H9 (cell line): ENCODE measurements around the gene ARPC4. TPM values are rescaled to one million over a fixed set of nuclear protein-coding genes. Genes with fewer than 3 reads are reported as not detected.

Experiments used
- DNase-seq: peaks from one replicate; pipeline ENCODE4 v3.0.0-alpha.2; 2017
- H2AFZ ChIP-seq: one replicate; pipeline ENCODE4 v1.6.1; 2013; ENCODE audit warnings: mild to moderate bottlenecking, low read length, control low read depth, moderate library complexity
- H2AK5ac ChIP-seq: 2 replicates; pipeline ENCODE4 v1.6.1; 2013; ENCODE audit warnings: low read length, control low read depth, mixed read lengths; ENCODE audit not compliant: insufficient read length
- H2BK120ac ChIP-seq: one replicate; pipeline ENCODE4 v1.6.1; 2013; ENCODE audit warnings: low read depth, mild to moderate bottlenecking, low read length, control low read depth, inconsistent platforms; ENCODE audit not compliant: poor library complexity, severe bottlenecking
- H2BK12ac ChIP-seq: 2 replicates; pipeline ENCODE4 v1.6.1; 2013; ENCODE audit warnings: low read length, control low read depth, mixed read lengths, low read depth; ENCODE audit not compliant: insufficient read length
- H2BK15ac ChIP-seq: 2 replicates; pipeline ENCODE4 v1.6.1; 2013; ENCODE audit warnings: low read depth, low read length, control low read depth
- H2BK20ac ChIP-seq: one replicate; pipeline ENCODE4 v1.6.1; 2013; ENCODE audit warnings: low read depth, mild to moderate bottlenecking, low read length, control low read depth, inconsistent platforms; ENCODE audit not compliant: poor library complexity, severe bottlenecking
- H2BK5ac ChIP-seq: 2 replicates; pipeline ENCODE4 v1.6.1; 2013; ENCODE audit warnings: low read length, control low read depth, mixed read lengths; ENCODE audit not compliant: insufficient read length
- H3K14ac ChIP-seq: 2 replicates; pipeline ENCODE4 v1.6.1; 2013; ENCODE audit warnings: low read length, control low read depth; ENCODE audit not compliant: insufficient read depth
- H3K18ac ChIP-seq: 2 replicates; pipeline ENCODE4 v1.6.1; 2013; ENCODE audit warnings: low read depth, mild to moderate bottlenecking, mixed read lengths, low read length, control low read depth; ENCODE audit not compliant: insufficient read length
- H3K23ac ChIP-seq: 2 replicates; pipeline ENCODE4 v1.6.1; 2013; ENCODE audit warnings: low read length, control low read depth, mixed read lengths, low read depth; ENCODE audit not compliant: insufficient read length
- H3K23me2 ChIP-seq: 2 replicates; pipeline ENCODE4 v1.6.1; 2013; ENCODE audit warnings: low read depth, mild to moderate bottlenecking, mixed read lengths, low read length, control low read depth; ENCODE audit not compliant: insufficient read length, poor library complexity, severe bottlenecking
- H3K27ac ChIP-seq: 2 replicates; pipeline ENCODE4 v1.5.1; 2013; ENCODE audit warnings: low read length, control low read depth, mixed read lengths, low read depth; ENCODE audit not compliant: insufficient read length
- H3K27me3 ChIP-seq: 2 replicates; pipeline ENCODE4 v1.6.1; 2013; ENCODE audit warnings: low read length, control low read depth, inconsistent platforms; ENCODE audit not compliant: insufficient read depth
- H3K4ac ChIP-seq: 2 replicates; pipeline ENCODE4 v1.6.1; 2013; ENCODE audit warnings: low read depth, mild to moderate bottlenecking, control low read depth, inconsistent platforms, low read length, moderate library complexity
- H3K4me1 ChIP-seq: 2 replicates; pipeline ENCODE4 v1.6.1; 2013; ENCODE audit warnings: low read length, control low read depth, inconsistent platforms; ENCODE audit not compliant: insufficient read depth
- H3K4me2 ChIP-seq: 2 replicates; pipeline ENCODE4 v1.6.1; 2013; ENCODE audit warnings: low read length, control low read depth, mixed read lengths; ENCODE audit not compliant: insufficient read length, insufficient read depth
- H3K56ac ChIP-seq: 2 replicates; pipeline ENCODE4 v1.6.1; 2013; ENCODE audit warnings: low read depth, mild to moderate bottlenecking, mixed read lengths, low read length, control low read depth; ENCODE audit not compliant: insufficient read length
- H3K79me1 ChIP-seq: 2 replicates; pipeline ENCODE4 v1.6.1; 2013; ENCODE audit warnings: low read depth, mild to moderate bottlenecking, moderate library complexity, low read length, control low read depth, inconsistent platforms; ENCODE audit not compliant: insufficient read depth, poor library complexity, severe bottlenecking
- H3K79me2 ChIP-seq: 2 replicates; pipeline ENCODE4 v1.6.1; 2013; ENCODE audit warnings: low read length, control low read depth, inconsistent platforms; ENCODE audit not compliant: insufficient read depth
- H3K9ac ChIP-seq: 2 replicates; pipeline ENCODE4 v1.6.1; 2013; ENCODE audit warnings: low read length, control low read depth, mixed read lengths; ENCODE audit not compliant: insufficient read length; ENCODE audit errors: extremely low read depth
- H3K9me3 ChIP-seq: one replicate; pipeline ENCODE4 v1.6.1; 2013; ENCODE audit warnings: low read depth, low read length, inconsistent platforms; ENCODE audit not compliant: control insufficient read depth
- H3T11ph ChIP-seq: one replicate; pipeline ENCODE4 v1.6.1; 2013; ENCODE audit warnings: mild to moderate bottlenecking, low read length, control low read depth, inconsistent platforms
- H4K20me1 ChIP-seq: one replicate; pipeline ENCODE4 v1.6.1; 2013; ENCODE audit not compliant: control insufficient read depth, insufficient read length, insufficient read depth
- H4K5ac ChIP-seq: 2 replicates; pipeline ENCODE4 v1.6.1; 2013; ENCODE audit warnings: low read depth, mild to moderate bottlenecking, mixed read lengths, low read length, control low read depth; ENCODE audit not compliant: insufficient read length
- H4K8ac ChIP-seq: replicated peaks from 2 replicates; pipeline ENCODE4 v1.6.1; 2013; ENCODE audit warnings: low read length, control low read depth, mixed read lengths, low read depth; ENCODE audit not compliant: insufficient read length
- H4K91ac ChIP-seq: 2 replicates; pipeline ENCODE4 v1.6.1; 2013; ENCODE audit warnings: low read depth, mild to moderate bottlenecking, moderate library complexity, mixed read lengths, low read length, control low read depth; ENCODE audit not compliant: insufficient read length
- H3K27ac Mint-ChIP-seq, 3 experiments: 2 replicates in 2 of 3; 3 replicates in 1 of 3; pipeline ENCODE4 v1.8.0; 2020 to 2021; ENCODE audit warnings: mixed read lengths in 3 of 3, mild to moderate bottlenecking in 1 of 3, moderate library complexity in 1 of 3
- H3K27me3 Mint-ChIP-seq: 2 replicates; pipeline ENCODE4 v1.8.0; 2021; ENCODE audit warnings: low read depth, mild to moderate bottlenecking, moderate library complexity, mixed read lengths
- H3K36me3 Mint-ChIP-seq, 3 experiments: 2 replicates in 2 of 3; 3 replicates in 1 of 3; pipeline ENCODE4 v1.8.0; 2020 to 2021; ENCODE audit warnings: low read depth in 3 of 3, mixed read lengths in 3 of 3; ENCODE audit not compliant: insufficient read depth in 1 of 3
- H3K4me1 Mint-ChIP-seq, 2 experiments: 2 replicates each; pipeline ENCODE4 v1.8.0; 2020; ENCODE audit warnings: mixed read lengths in 2 of 2
- H3K4me3 Mint-ChIP-seq, 2 experiments: 2 replicates in 1 of 2; 3 replicates in 1 of 2; pipeline ENCODE4 v1.8.0; 2020 to 2021; ENCODE audit warnings: mild to moderate bottlenecking in 2 of 2, mixed read lengths in 2 of 2, moderate library complexity in 1 of 2
- H3K9me3 Mint-ChIP-seq, 2 experiments: 2 replicates in 1 of 2; 3 replicates in 1 of 2; pipeline ENCODE4 v1.8.0; 2020; ENCODE audit warnings: mild to moderate bottlenecking in 2 of 2, mixed read lengths in 2 of 2, moderate library complexity in 1 of 2
- WGBS: extraction: QIAGEN DNeasy Blood & Tissue Kit; methylation state at CpG from one replicate; pipeline ENCODE4 v1.1.7; 2013; ENCODE audit warnings: missing lambda C conversion rate, low lambda C conversion rate, mixed read lengths; ENCODE audit not compliant: insufficient read length; ENCODE audit errors: extremely low coverage; 5-methylcytosine and 5-hydroxymethylcytosine counted together
- total RNA-seq: library from RNA; stranded (reverse); gene quantifications from 2 replicates; pipeline ENCODE4 v1.2.1, GENCODE V29; 2021
- TF ChIP-seq, protein P1 (sequence below): fragments of 200-600 bp; sonication (generic); conservative IDR thresholded peaks from 3 replicates; pipeline ENCODE4 v1.8.0; 2021; ENCODE audit warnings: antibody characterized with exemption, mild to moderate bottlenecking

ARPC4 gene
- total RNA-seq, 1 experiment from 2014 or later = 161 TPM

DNA sequence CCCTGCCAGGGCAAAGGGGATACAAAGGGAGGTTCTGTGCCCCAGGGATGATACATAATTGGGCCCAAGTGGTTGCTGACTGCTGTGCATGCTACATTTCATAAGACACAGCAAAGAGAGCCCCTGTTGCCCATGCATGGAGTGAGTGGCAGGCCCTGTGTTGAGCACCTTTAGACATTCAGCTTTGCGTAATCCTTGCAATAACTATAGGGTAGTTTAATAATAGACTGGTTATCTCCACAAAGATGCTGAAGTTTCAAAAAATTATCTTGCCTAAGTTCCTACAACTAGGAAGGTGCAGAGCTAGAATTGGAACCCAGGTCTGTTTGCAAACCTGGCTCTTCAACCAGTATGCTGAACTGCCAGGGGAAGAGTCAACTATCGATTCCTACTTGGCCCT lies 44.9 kb upstream of the ARPC4 start:
- no peaks in the 10 kb centered on the region; the same call in 1 of the 2 replicates for H3K27me3 Mint-ChIP-seq
- H3K9me3 Mint-ChIP-seq = no peaks in the 10 kb centered on the region
- Histone ChIP-seq H3K23ac (no peak overlapping the region), H4K8ac (no peak overlapping the region), H2BK15ac (no peak overlapping the region), H2BK5ac (no peak overlapping the region), H3K9me3 (no peaks in the 10 kb centered on the region), H3K18ac (no peak overlapping the region), H4K20me1 (no peaks in the 10 kb centered on the region), H3K4me2 (no peak overlapping the region), H3K4me1 (no peaks in the 10 kb centered on the region), H2BK12ac (no peak overlapping the region), H3K27me3 (no peaks in the 10 kb centered on the region), H2AFZ (no peak overlapping the region), H3K79me2 (no peaks in the 10 kb centered on the region), H2BK120ac (no peak overlapping the region), H3K4ac (no peak overlapping the region), H3K79me1 (no peaks in the 10 kb centered on the region), H2AK5ac (no peak overlapping the region), H2BK20ac (no peak overlapping the region), H3K56ac (no peak overlapping the region), H3K9ac (no peak overlapping the region), H3K23me2 (no peaks in the 10 kb centered on the region), H3K27ac (no peak overlapping the region), H4K5ac (no peak overlapping the region), H3K14ac (no peak overlapping the region), H4K91ac (no peak overlapping the region), H3T11ph (no peak overlapping the region)
- TF ChIP-seq, protein P1, sequence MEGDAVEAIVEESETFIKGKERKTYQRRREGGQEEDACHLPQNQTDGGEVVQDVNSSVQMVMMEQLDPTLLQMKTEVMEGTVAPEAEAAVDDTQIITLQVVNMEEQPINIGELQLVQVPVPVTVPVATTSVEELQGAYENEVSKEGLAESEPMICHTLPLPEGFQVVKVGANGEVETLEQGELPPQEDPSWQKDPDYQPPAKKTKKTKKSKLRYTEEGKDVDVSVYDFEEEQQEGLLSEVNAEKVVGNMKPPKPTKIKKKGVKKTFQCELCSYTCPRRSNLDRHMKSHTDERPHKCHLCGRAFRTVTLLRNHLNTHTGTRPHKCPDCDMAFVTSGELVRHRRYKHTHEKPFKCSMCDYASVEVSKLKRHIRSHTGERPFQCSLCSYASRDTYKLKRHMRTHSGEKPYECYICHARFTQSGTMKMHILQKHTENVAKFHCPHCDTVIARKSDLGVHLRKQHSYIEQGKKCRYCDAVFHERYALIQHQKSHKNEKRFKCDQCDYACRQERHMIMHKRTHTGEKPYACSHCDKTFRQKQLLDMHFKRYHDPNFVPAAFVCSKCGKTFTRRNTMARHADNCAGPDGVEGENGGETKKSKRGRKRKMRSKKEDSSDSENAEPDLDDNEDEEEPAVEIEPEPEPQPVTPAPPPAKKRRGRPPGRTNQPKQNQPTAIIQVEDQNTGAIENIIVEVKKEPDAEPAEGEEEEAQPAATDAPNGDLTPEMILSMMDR = no peak
- no peak for DNase-seq
- WGBS = no CpG with 5 or more reads among the region's 2 CpGs
- no peak overlapping the region for H3K4me3 Mint-ChIP-seq
- no peak overlapping the region for H3K27ac Mint-ChIP-seq
- H3K36me3 Mint-ChIP-seq = peaks cover 51 to 88% (median 78%) of the 10 kb centered on the region in 3 experiments; a peak in 6 of 7 replicates
- peaks cover 13% of the 10 kb centered on the region in 2 experiments for H3K4me1 Mint-ChIP-seq
